ENCODE data around the gene GSK3B.

DNA sequence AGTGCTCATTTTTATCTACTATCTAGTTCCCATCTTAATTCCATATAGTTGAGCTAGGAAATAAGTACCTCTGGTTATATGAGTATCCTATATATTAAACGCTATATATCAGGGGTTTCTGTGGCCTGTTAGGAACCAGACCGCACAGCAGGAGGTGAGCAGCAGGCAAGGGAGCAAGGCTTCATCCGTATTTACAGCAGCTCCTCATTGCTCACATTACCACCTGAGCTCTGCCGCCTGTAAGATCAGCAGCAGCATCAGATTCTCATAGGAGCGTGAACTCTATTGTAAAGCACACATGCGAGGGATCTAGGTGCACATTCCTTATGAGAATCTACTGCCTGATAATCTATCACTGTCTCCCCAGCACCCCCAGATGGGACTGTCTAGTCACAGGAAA, 23.0 kb downstream of the GSK3B start:
- TF ChIP-seq, protein P1, sequence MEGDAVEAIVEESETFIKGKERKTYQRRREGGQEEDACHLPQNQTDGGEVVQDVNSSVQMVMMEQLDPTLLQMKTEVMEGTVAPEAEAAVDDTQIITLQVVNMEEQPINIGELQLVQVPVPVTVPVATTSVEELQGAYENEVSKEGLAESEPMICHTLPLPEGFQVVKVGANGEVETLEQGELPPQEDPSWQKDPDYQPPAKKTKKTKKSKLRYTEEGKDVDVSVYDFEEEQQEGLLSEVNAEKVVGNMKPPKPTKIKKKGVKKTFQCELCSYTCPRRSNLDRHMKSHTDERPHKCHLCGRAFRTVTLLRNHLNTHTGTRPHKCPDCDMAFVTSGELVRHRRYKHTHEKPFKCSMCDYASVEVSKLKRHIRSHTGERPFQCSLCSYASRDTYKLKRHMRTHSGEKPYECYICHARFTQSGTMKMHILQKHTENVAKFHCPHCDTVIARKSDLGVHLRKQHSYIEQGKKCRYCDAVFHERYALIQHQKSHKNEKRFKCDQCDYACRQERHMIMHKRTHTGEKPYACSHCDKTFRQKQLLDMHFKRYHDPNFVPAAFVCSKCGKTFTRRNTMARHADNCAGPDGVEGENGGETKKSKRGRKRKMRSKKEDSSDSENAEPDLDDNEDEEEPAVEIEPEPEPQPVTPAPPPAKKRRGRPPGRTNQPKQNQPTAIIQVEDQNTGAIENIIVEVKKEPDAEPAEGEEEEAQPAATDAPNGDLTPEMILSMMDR (IDR thresholded peaks at IDR 0.05; ENCODE audit: poor library complexity), result no peak
- no peak for TF ChIP-seq EZH2 (IDR thresholded peaks at IDR 0.05; ENCODE audit: borderline replicate concordance)

Data from hepatocyte (in vitro differentiated cells).